Measurements from ENCODE around the gene ANO1.
"Not testable (repeated sequence)": the region's sequence is repeated elsewhere in the genome, so short reads cannot be mapped to it uniquely, and the experiment has no call there.

The ANO1 gene

GRCh38 chr11:70078095-70078780 is at the start of gene ANO1:
TSS of gene ANO1 (plus strand) at chr11:70078317. CDS start at chr11:70078607, 290 bp downstream.
- no peak for DNase-seq (ENCODE audit: low spot score)

GRCh38 chr11:70029115-70029860 is 48.8 kb upstream of the ANO1 start:
- DNase-seq (ENCODE audit: low spot score), result no peak

GRCh38 chr11:70029861-70030380 is 48.2 kb upstream of the ANO1 start:
- no peak for DNase-seq (ENCODE audit: low spot score)

DNA sequence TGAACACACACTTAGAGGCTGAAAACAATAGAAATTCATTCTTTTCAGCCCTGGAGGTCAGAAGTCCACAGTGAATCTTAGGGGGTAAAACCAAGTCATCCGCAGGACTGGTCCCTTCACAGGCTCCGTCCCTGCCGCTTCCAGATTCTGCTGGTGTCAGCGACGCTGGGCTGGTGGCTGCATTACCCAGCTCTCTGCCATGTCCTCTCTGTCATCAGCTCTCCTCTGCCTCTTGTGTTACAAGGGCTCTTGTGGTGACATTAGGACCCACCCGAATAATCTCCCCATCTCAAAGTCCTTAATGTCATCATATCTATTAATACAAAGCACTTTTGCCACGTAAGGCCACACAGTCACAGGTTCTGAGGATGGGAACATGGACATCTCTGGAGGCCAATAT is 47.7 kb upstream of the ANO1 start:
- DNase-seq (ENCODE audit: low spot score), result no peak

- no peak for DNase-seq (ENCODE audit: low spot score)
Measured at GRCh38 chr11:70031631-70032469, 46.3 kb upstream of the ANO1 start.

DNA sequence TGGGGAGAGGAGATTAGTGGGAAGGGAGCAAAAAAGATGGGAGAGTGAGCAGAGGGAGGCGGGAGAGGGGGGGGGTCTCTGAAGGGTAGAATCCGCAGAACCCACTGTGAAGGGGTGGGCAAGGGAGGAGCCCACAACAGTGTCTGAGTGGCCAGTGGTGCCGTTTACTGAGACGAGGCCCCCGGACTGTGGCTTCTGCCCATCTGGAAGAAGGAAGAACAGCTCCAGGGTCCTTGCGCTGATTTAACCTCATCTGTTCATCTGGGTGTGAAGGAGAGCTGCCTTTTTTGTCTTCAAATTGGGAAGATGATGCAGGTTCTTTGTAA is 45.7 kb upstream of the ANO1 start:
- DNase-seq (ENCODE audit: low spot score), result no peak

DNA sequence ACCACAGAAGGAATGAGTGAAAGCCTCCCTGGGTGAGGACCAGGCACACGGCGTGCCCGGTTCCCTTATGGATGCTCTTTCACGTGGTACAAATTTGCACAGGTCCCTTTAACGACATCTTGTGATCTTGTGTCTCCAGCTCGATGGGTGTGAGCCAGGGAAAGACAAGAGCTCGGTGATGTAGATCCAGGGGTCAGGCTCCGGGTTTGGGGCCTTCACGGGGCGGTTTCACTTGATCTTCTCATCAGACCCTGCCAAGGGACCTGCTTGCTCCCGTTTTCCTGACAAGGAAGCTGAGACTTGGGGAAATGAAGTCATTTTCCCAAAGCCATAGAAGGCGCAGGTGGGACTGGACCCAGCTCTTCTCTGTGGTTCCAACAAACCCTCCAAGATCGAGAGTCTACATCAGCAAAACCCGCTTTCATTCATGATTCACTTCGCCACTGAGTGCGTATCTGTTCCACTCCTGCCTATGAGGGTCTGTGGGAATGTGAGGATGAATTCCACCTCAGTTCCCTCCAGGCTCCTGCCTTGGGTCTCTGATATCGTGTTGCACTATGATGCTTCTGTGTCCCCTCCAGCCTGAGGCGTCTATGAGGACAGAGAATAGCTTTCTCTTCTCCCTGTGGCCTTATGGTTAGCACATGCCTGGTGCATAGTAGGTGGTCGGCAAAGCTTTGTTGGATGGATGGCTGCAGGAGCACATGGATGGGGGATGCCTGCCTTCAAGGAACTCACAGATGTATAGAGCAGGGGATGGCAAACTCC is 45.0 kb upstream of the ANO1 start:
- DNase-seq (ENCODE audit: low spot score), result no peak

GRCh38 chr11:70033711-70034070 is 44.4 kb upstream of the ANO1 start:
- DNase-seq (ENCODE audit: low spot score), result no peak

- no peak for DNase-seq (ENCODE audit: low spot score)
Measured at GRCh38 chr11:70034740-70035365, 43.3 kb upstream of the ANO1 start.

DNA sequence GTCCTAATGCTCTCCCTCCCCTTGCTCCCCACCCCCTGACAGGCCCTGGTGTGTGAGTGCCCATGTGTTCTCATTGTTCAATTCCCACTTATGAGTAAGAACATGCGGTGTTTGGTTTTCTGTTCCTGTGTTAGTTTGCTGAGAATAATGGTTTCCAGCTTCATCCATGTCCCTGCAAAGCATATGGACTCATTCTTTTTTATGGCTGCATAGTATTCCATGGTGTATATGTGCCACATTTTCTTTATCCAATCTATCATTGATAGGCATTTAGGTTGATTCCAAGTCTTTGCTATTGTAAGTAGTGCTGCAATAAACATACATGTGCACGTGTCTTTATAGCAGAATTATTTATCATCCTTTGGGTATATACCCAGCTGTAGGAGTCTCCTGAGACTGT is 42.5 kb upstream of the ANO1 start:
- DNase-seq (ENCODE audit: low spot score), result not testable (repeated sequence)

- DNase-seq (ENCODE audit: low spot score), result no peak
Measured at GRCh38 chr11:70036971-70037882, 40.9 kb upstream of the ANO1 start.

DNA sequence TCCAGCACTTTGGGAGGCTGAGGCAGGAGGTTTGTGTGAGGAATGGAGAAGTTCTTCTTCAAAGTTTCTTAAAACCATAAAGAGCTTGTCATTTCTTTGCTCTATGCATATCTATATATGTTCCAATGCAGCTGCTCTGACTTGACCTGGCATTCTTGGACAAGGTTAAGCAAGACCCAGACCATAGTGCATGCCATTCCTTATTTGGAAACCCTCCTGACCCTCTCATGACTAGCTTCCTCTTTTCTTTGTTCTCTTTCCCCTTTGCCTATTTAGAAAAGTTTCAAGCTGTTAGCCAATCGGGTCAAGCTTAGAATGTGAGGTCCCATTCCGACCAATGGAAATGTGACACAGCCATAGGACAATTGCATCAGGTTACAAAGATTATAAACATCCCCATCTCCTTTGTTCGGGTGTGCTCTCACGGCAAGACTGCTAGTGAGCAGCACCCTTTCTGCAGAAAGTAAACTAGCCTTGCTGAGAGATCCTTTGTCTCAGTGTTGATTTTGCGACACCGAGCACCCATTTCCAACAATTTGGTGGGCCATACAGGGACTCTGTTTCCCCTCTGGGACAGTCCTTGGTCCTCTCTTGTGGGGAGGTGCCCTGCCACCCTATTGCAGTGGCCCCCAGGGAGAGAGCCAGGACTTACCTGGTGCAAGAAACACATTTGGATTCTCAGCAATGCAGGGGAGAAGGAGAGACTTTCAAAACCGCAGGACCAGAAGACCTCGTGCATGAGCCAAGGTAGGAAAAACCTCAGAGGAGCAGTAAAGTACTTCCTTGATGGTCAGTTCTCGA is 39.9 kb upstream of the ANO1 start:
- DNase-seq (ENCODE audit: low spot score), result no peak

- DNase-seq (ENCODE audit: low spot score), result no peak
Measured at GRCh38 chr11:70040452-70040851, 37.7 kb upstream of the ANO1 start.

- DNase-seq (ENCODE audit: low spot score), result no peak
Measured at GRCh38 chr11:70040869-70041501, 37.1 kb upstream of the ANO1 start.

- no peak for DNase-seq (ENCODE audit: low spot score)
Measured at GRCh38 chr11:70043482-70043881, 34.6 kb upstream of the ANO1 start.

- no peak for DNase-seq (ENCODE audit: low spot score)
Measured at GRCh38 chr11:70046089-70046488, 32.0 kb upstream of the ANO1 start.

DNA sequence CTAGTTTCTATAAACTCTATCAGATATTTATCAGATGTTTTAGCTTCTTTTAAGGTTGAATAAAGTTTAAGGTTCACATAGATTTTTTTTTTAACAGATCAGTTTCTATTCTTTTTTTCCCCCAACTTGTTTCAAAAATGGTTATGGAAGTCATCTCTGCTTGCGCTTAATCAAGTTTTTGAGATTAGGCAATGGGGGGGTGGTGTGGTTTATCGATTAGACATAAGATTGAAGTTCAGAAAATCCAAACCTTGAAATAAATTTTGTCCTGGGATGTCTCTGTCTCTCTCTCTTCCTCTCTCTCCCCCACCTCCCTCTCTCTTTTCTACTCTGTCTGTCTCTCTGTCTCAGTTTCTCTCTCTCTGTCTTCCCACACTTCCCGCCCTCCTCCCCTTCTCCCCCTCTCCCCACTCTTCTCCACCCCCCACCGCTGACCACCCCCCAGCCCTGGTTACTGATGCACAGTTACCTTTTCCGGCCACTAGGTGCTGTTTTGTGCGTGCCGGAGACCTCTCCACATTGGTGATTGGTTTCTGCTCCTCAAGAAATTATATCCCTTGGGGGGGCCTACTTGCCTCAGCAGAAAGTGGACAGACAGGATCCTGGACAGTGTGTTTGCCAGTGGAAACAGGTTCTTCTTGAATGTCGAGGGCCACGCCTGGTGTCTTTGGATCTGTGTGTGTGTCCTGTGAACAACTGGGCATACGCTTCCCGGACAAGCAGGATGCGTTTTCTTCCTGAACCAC is 29.7 kb upstream of the ANO1 start:
- no peak for DNase-seq (ENCODE audit: low spot score)

DNA sequence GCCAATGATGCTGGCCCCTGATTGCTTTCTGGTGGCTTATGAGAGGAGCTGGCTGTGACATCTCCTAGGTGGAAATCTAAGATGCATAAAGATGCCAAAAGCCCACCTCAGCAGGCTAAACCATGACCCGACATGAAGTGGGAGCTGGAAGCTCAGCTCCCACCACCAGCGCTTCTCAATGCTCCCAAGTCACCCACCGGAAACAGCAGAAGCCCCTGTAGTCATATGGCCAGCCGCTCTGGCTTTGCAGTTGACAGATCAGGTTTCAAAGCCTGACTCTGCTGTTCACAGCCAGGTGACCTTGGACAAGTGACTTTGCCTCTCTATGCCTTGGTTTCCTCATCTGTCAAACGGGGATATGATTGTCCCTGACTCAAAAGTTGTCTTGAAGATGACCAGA is 29.1 kb upstream of the ANO1 start:
- no peak for DNase-seq (ENCODE audit: low spot score)

Measured in Ammon's horn (tissue), 1 donor.